ENCODE results near the gene EP400. TPM values are rescaled to one million over a fixed set of nuclear protein-coding genes. Genes with fewer than 3 reads are reported as not detected.

EP400 gene
- total and polyA plus RNA-seq, 2 of the 8 experiments (the other 6 are each of a cell fraction or from before 2014, with no cell fraction given), result 13.1 to 69.7 TPM

DNA sequence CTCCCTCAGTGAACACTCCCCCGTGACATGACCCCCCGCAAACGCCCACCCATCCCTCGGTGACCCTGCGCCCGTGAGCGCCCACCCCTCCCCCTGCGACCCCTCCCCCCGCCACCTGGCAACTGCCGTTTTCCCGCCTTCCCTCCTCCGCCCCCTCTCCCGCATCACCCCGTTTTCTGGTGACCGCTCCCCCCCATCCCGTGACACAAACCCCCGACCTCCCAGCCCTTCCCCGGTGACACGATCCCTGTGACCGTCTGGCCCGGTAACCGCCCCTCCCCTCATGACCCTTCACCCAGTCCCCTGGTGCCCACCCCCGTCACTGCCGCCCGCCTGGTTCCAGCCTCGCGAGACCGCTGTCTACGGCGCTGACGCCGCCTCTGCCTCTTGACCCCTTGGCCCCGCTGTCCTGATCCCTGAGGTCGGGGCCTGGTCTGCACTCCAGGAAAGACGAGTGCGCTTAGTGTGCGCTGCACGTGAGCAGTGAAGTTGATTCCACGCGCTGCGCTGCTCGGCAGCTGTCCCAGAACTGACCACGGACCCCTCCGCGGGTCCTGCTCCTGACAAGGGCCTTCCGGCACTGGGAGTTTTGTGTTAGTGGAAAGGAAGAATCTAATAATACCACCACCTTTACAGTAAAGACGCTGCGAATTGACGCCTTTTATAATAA is 135.0 kb downstream of the EP400 start:
- Histone ChIP-seq H3K56ac (replicated peaks; ENCODE audit: insufficient read length, low read depth, low read length) (no peak overlapping the region), H3K23ac (ENCODE audit: insufficient read length) (no peak overlapping the region), H4K20me1 (replicated peaks in 1 of 2; ENCODE audit: control insufficient read depth in 1 of 2, insufficient read depth in 2 of 2, low read length in 2 of 2) (peaks cover 4 to 5% of the 10 kb centered on the region in 2 experiments), H4K5ac (ENCODE audit: insufficient read length, low read depth, low read length) (no peak overlapping the region), H3K79me1 (ENCODE audit: low read depth, low read length) (peaks cover 7% of the 10 kb centered on the region), H2AK5ac (ENCODE audit: low read depth, low read length) (no peak overlapping the region), H3K9ac (replicated peaks in 1 of 4; ENCODE audit: extremely low read depth in 1 of 4, low read depth in 3 of 4, low read length in 3 of 4) (peak overlapping the region; percentile 79 to 96 (median 88)), H3K4me3 (ENCODE audit: extremely low read depth in 1 of 4, insufficient read depth in 2 of 4, low read depth in 3 of 4, low read length in 4 of 4) (peak overlapping the region; percentile 60 to 90 (median 70)), H3K9me3 (ENCODE audit: insufficient read depth in 2 of 2, low read depth in 1 of 2, low read length in 1 of 2) (no peaks in the 10 kb centered on the region), H3K4me2 (ENCODE audit: insufficient read depth in 1 of 2, low read depth in 2 of 2, low read length in 2 of 2) (peak overlapping the region; percentile 93 to 97), H3K4me1 (replicated peaks in 1 of 4; ENCODE audit: control insufficient read depth in 3 of 4, insufficient read depth in 4 of 4, low read length in 3 of 4) (peaks cover 3 to 10% (median 7%) of the 10 kb centered on the region in 4 experiments), H2AFZ (ENCODE audit: low read length) (no peak overlapping the region), H3K18ac (ENCODE audit: extremely low read depth, low read length) (no peak overlapping the region), H2BK20ac (ENCODE audit: low read length) (no peak overlapping the region), H4K91ac (replicated peaks; ENCODE audit: insufficient read length, low read length) (no peak overlapping the region), H2BK15ac (ENCODE audit: low read length) (no peak overlapping the region), H2BK120ac (replicated peaks; ENCODE audit: low read depth, low read length) (no peak overlapping the region), H4K8ac (ENCODE audit: extremely low read depth, insufficient read depth, low read length) (0 out of 2 replicates have a peak overlapping the region, but pooled peaks have one; percentile 22), H2BK5ac (ENCODE audit: low read depth, low read length) (no peak overlapping the region), H3K79me2 (ENCODE audit: control insufficient read depth in 1 of 2, insufficient read depth in 2 of 2, low read length in 2 of 2) (peaks cover 0 to 15% of the 10 kb centered on the region in 2 experiments; a peak in 2 of 4 replicates), H3K23me2 (ENCODE audit: low read depth, low read length) (peaks cover 6% of the 10 kb centered on the region; the same call in 1 of the 2 replicates), H3K14ac (ENCODE audit: insufficient read length) (no peak overlapping the region), H2BK12ac (ENCODE audit: low read depth, low read length) (no peak overlapping the region), H3K27ac (ENCODE audit: low read depth, low read length) (no peak overlapping the region), H3K4ac (replicated peaks; ENCODE audit: insufficient read length, low read depth, low read length) (no peak overlapping the region), H3K36me3 (ENCODE audit: control insufficient read depth in 2 of 4, insufficient read depth in 4 of 4, low read length in 3 of 4) (no peaks in the 10 kb centered on the region; a peak in 1 of 8 replicates), H3K27me3 (replicated peaks in 1 of 4; ENCODE audit: control insufficient read depth in 3 of 4, extremely low read depth in 1 of 4, insufficient read depth in 3 of 4, low read length in 3 of 4) (no peaks in the 10 kb centered on the region)
- DNase-seq (ENCODE audit: low read depth in 1 of 2, low spot score in 2 of 2) (peak in 1 of 2 experiments; percentile 70), FAIRE-seq (no peak)
- CTCF ChIA-PET (ENCODE audit: partially characterized antibody), result no interaction called here
- WGBS, 2 experiments (ENCODE audit: extremely low coverage in 1 of 2, insufficient coverage in 1 of 2, insufficient read length in 1 of 2, insufficient replicate concordance in 2 of 2, low coverage in 1 of 2, low lambda C conversion rate in 2 of 2, missing lambda C conversion rate in 1 of 2), result 35% methylated on average over 28 of the region's 49 CpGs; no CpG with 5 or more reads in 1 of the 2 experiments
- POLR2A ChIA-PET (ENCODE audit: partially characterized antibody), result interaction anchor here (0.6 kb wide), 1 partner anchor 16 kb away, joined by 3 read pairs; no protein-coding TSS in a partner anchor
- TF ChIP-seq, protein P1, sequence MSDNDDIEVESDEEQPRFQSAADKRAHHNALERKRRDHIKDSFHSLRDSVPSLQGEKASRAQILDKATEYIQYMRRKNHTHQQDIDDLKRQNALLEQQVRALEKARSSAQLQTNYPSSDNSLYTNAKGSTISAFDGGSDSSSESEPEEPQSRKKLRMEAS (IDR thresholded peaks at IDR 0.05), result 0 out of 2 replicates have a peak, but pooled peaks have one; percentile 39
- TF ChIP-seq SAP30 (IDR thresholded peaks at IDR 0.05; ENCODE audit: insufficient read depth, insufficient replicate concordance, low read length) (no peak), NANOG (IDR thresholded peaks at IDR 0.05; ENCODE audit: insufficient read depth, low read depth, low read length, poor library complexity, severe bottlenecking) (no peak), SIX5 (IDR thresholded peaks at IDR 0.05; ENCODE audit: low read depth, low read length) (no peak), SP2 (IDR thresholded peaks at IDR 0.05; ENCODE audit: low read length) (no peak), RXRA (IDR thresholded peaks at IDR 0.05; ENCODE audit: insufficient read depth, low read depth, low read length) (0 out of 2 replicates have a peak, but pooled peaks have one; percentile 73), CHD2 (IDR thresholded peaks at IDR 0.05; ENCODE audit: low read length) (peak; percentile 94), CREB1 (IDR thresholded peaks at IDR 0.05) (peak; percentile 45), TEAD4 (IDR thresholded peaks at IDR 0.05; ENCODE audit: low read depth, low read length) (no peak)
- TF ChIP-seq, protein P2, sequence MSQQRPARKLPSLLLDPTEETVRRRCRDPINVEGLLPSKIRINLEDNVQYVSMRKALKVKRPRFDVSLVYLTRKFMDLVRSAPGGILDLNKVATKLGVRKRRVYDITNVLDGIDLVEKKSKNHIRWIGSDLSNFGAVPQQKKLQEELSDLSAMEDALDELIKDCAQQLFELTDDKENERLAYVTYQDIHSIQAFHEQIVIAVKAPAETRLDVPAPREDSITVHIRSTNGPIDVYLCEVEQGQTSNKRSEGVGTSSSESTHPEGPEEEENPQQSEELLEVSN (IDR thresholded peaks at IDR 0.05), result no peak; the same call in 1 of the 2 replicates

Data from H1 (cell line).